Lower leg skin (tissue), 4 donors: ENCODE measurements around the gene PLD1. TPM values are rescaled to one million over a fixed set of nuclear protein-coding genes. Genes with fewer than 3 reads are reported as not detected.
"Not testable (repeated sequence)": the region's sequence is repeated elsewhere in the genome, so short reads cannot be mapped to it uniquely, and the experiment has no call there.

ENCODE experiments used
- DNase-seq, 2 donors: peaks; one replicate each; pipeline ENCODE4 v3.0.0-alpha.2; 2019; ENCODE audit warnings: low spot score in 2 of 2
- H3K4me3 ChIP-seq: fragments of 200-600 bp; sonication (generic); 2 replicates; pipeline ENCODE4 v1.5.1; 2017; ENCODE audit warnings: mild to moderate bottlenecking, low read depth; ENCODE audit not compliant: poor library complexity, severe bottlenecking
- CTCF ChIP-seq, 3 donors: fragments of 450-650 bp; IDR thresholded peaks; one replicate each; pipeline ENCODE4 v1.5.1; 2016; ENCODE audit warnings: antibody characterized with exemption in 3 of 3, mild to moderate bottlenecking in 3 of 3, moderate library complexity in 2 of 3
- POLR2A ChIP-seq, 2 donors: fragments of 450-650 bp; IDR thresholded peaks; one replicate each; pipeline ENCODE4 v1.6.1; 2016 to 2017; ENCODE audit warnings: antibody characterized with exemption in 2 of 2, mild to moderate bottlenecking in 1 of 2, moderate library complexity in 1 of 2
- WGBS, 2 donors: methylation state at CpG; one replicate each; pipeline ENCODE4 v1.1.5; 2018; 5-methylcytosine and 5-hydroxymethylcytosine counted together
- intact Hi-C: fragments of 100-400 bp; cut with DNase I; formaldehyde crosslinking; loops from one replicate; pipeline ENCODE4 v1.15.0; 2023; ENCODE audit warnings: low total_unique reads
- total RNA-seq, 4 donors: library from RNA; depleted of rRNA; stranded (reverse); fragments of >200 nt; gene quantifications; one replicate each; pipeline ENCODE4 v1.1.0, GENCODE V29; 2016

The PLD1 gene
- total RNA-seq, 4 donors from 2014 or later = 26.4 to 55.8 (median 48.7) TPM

- TF ChIP-seq CTCF (IDR thresholded peaks at IDR 0.05) (no peak), POLR2A (IDR thresholded peaks at IDR 0.05) (no peak)
Measured at GRCh38 chr3:171748064-171748924, 62.0 kb downstream of the PLD1 start.

GRCh38 chr3:171747223-171747920 lies 62.9 kb downstream of the PLD1 start:
- intact Hi-C loops = no loop called here
- no peak for TF ChIP-seq CTCF (IDR thresholded peaks at IDR 0.05)
- TF ChIP-seq POLR2A (IDR thresholded peaks at IDR 0.05) = no peak
- DNase-seq = no peak
- no peak overlapping the region for H3K4me3 ChIP-seq
- 71 to 79% methylated on average over 2 of the region's 2 CpGs for WGBS, 2 donors

More at GRCh38 chr3:171748064-171748924, 62.0 kb downstream of the PLD1 start:
- no peak overlapping the region for H3K4me3 ChIP-seq
- 61% methylated on average over 7 of the region's 7 CpGs for WGBS, 2 donors
- DNase-seq = no peak
- intact Hi-C loops = no loop called here

- DNase-seq, H3K4me3 ChIP-seq, intact Hi-C loops: not testable (repeated sequence)
- 92 to 95% methylated on average over 11 of the region's 11 CpGs for WGBS, 2 donors
Measured at GRCh38 chr3:171746320-171747222, 63.7 kb downstream of the PLD1 start.

- no peak for DNase-seq
- TF ChIP-seq CTCF (IDR thresholded peaks at IDR 0.05) (no peak), POLR2A (IDR thresholded peaks at IDR 0.05) (no peak)
- intact Hi-C loops = no loop called here
- no peak overlapping the region for H3K4me3 ChIP-seq
- 96 to 97% methylated on average over 25 to 34 of the region's 40 CpGs for WGBS, 2 donors
Measured at GRCh38 chr3:171745577-171746319, 64.5 kb downstream of the PLD1 start.

- no peak for DNase-seq
- intact Hi-C loops = no loop called here
- no peak overlapping the region for H3K4me3 ChIP-seq
- 79 to 80% methylated on average over 5 of the region's 5 CpGs for WGBS, 2 donors
- TF ChIP-seq POLR2A (IDR thresholded peaks at IDR 0.05) (no peak), CTCF (IDR thresholded peaks at IDR 0.05) (no peak)
Measured at GRCh38 chr3:171744158-171744741, 66.0 kb downstream of the PLD1 start.
